Smooth muscle cell of the brain vasculature (primary cell): ENCODE results near the gene TOMM34.

ENCODE experiments used
- DNase-seq: peaks from one replicate; pipeline ENCODE4 v3.0.0-alpha.2; 2012; ENCODE audit warnings: low read depth, low spot score

The TOMM34 gene

GRCh38 chr20:44894959-44895358, 65.2 kb downstream of the TOMM34 start:
- no peak for DNase-seq
